HEK293 (cell line): ENCODE data around the gene SEC23B.

Experiments
- CTCF ChIA-PET: fragments of 350-600 bp; formaldehyde crosslinking; extraction: SDS; loops from one replicate; lab custom pipeline; 2021; ENCODE audit warnings: antibody characterized with exemption; lab: Yijun Ruan, JAX
- POLR2A ChIA-PET: fragments of 300-600 bp; formaldehyde crosslinking; extraction: SDS; loops from one replicate; lab custom pipeline; 2020; ENCODE audit warnings: antibody characterized with exemption, inconsistent platforms; lab: Yijun Ruan, JAX
- H3K27ac ChIP-seq: fragments of 200-500 bp; sonication (Bioruptor generic); 2 replicates; pipeline ENCODE4 v1.5.1; 2014; ENCODE audit warnings: low read depth, low read length, control low read depth, inconsistent platforms; ENCODE audit errors: extremely low read depth
- H3K36me3 ChIP-seq, 2 experiments: fragments of 200-500 bp in 1 of 2; sonication (Bioruptor generic) in 1 of 2; 1 replicate in 1 of 2; 2 replicates in 1 of 2; pipeline ENCODE4 v1.5.1; 2014 to 2017; ENCODE audit warnings: inconsistent platforms in 2 of 2, low read length in 2 of 2; ENCODE audit not compliant: control insufficient read depth in 2 of 2, insufficient read depth in 1 of 2
- H3K4me1 ChIP-seq: fragments of 200-500 bp; sonication (Bioruptor generic); 2 replicates; pipeline ENCODE4 v1.5.1; 2014; ENCODE audit warnings: mild to moderate bottlenecking, low read length, inconsistent platforms; ENCODE audit not compliant: control insufficient read depth, insufficient read depth
- H3K4me3 ChIP-seq: 2 replicates; pipeline ENCODE4 v1.5.1; 2011; ENCODE audit warnings: low read depth, mild to moderate bottlenecking, control low read depth, low read length, moderate library complexity
- H3K9me3 ChIP-seq: fragments of 200-500 bp; sonication (Bioruptor generic); 2 replicates; pipeline ENCODE4 v1.5.1; 2014; ENCODE audit warnings: low read depth, low read length, inconsistent platforms; ENCODE audit not compliant: control insufficient read depth, insufficient read depth
- GLI2 ChIP-seq: fragments of 450-650 bp; formaldehyde crosslinking; IDR thresholded peaks from 2 replicates; pipeline ENCODE4; 2017; ENCODE audit warnings: missing biosample characterization, missing genetic modification characterization, low read depth, borderline replicate concordance
- KLF7 ChIP-seq: fragments of 450-650 bp; formaldehyde crosslinking; IDR thresholded peaks from 2 replicates; pipeline ENCODE4 v1.5.1; 2016; ENCODE audit warnings: missing biosample characterization, missing genetic modification characterization, borderline replicate concordance
- OVOL3 ChIP-seq: fragments of 450-650 bp; formaldehyde crosslinking; IDR thresholded peaks from 2 replicates; pipeline ENCODE4 v1.5.1; 2016; ENCODE audit warnings: missing biosample characterization, missing genetic modification characterization
- SP3 ChIP-seq: fragments of 450-650 bp; formaldehyde crosslinking; IDR thresholded peaks from 2 replicates; pipeline ENCODE4 v1.5.1; 2016; ENCODE audit warnings: missing biosample characterization, missing genetic modification characterization
- YY1 ChIP-seq: fragments of 450-650 bp; formaldehyde crosslinking; IDR thresholded peaks from 2 replicates; pipeline ENCODE4 v1.5.1; 2018; ENCODE audit warnings: missing biosample characterization, missing genetic modification characterization
- ZBTB1 ChIP-seq: fragments of 450-650 bp; formaldehyde crosslinking; IDR thresholded peaks from 2 replicates; pipeline ENCODE4 v1.5.1; 2016; ENCODE audit warnings: missing biosample characterization, missing genetic modification characterization
- ZNF311 ChIP-seq: fragments of 450-650 bp; formaldehyde crosslinking; IDR thresholded peaks from 2 replicates; pipeline ENCODE4 v1.5.1; 2017; ENCODE audit warnings: missing biosample characterization, missing genetic modification characterization, borderline replicate concordance
- ZNF394 ChIP-seq: fragments of 450-650 bp; formaldehyde crosslinking; IDR thresholded peaks from 2 replicates; pipeline ENCODE4 v1.5.1; 2016; ENCODE audit warnings: missing biosample characterization, missing genetic modification characterization, mild to moderate bottlenecking, moderate library complexity, borderline replicate concordance
- ZNF473 ChIP-seq: fragments of 450-650 bp; formaldehyde crosslinking; IDR thresholded peaks from 2 replicates; pipeline ENCODE4 v1.5.1; 2017; ENCODE audit warnings: missing biosample characterization, missing genetic modification characterization
- ZNF530 ChIP-seq: fragments of 450-650 bp; formaldehyde crosslinking; IDR thresholded peaks from 2 replicates; pipeline ENCODE4 v1.5.1; 2016; ENCODE audit warnings: low read depth, missing biosample characterization, missing genetic modification characterization
- ZNF555 ChIP-seq: fragments of 450-650 bp; formaldehyde crosslinking; conservative IDR thresholded peaks from 2 replicates; pipeline ENCODE4 v1.5.1; 2017; ENCODE audit warnings: missing biosample characterization, mild to moderate bottlenecking, missing genetic modification characterization, inconsistent platforms
- ZNF664 ChIP-seq: fragments of 450-650 bp; formaldehyde crosslinking; IDR thresholded peaks from 2 replicates; pipeline ENCODE4 v1.5.1; 2016; ENCODE audit warnings: missing biosample characterization, missing genetic modification characterization
- ZNF747 ChIP-seq: fragments of 450-650 bp; formaldehyde crosslinking; IDR thresholded peaks from 2 replicates; pipeline ENCODE4 v1.5.1; 2016; ENCODE audit warnings: missing biosample characterization, missing genetic modification characterization
- ZNF76 ChIP-seq: fragments of 450-650 bp; formaldehyde crosslinking; IDR thresholded peaks from 2 replicates; pipeline ENCODE4; 2016; ENCODE audit warnings: low read depth, missing biosample characterization, missing genetic modification characterization, borderline replicate concordance
- ZSCAN23 ChIP-seq: fragments of 450-650 bp; formaldehyde crosslinking; IDR thresholded peaks from 2 replicates; pipeline ENCODE4 v1.5.1; 2016; ENCODE audit warnings: missing biosample characterization, missing genetic modification characterization
- TF ChIP-seq, protein P1 (sequence below): fragments of 450-650 bp; IDR thresholded peaks from 2 replicates; pipeline ENCODE4 v1.5.1; 2018; ENCODE audit warnings: missing biosample characterization, mild to moderate bottlenecking, missing genetic modification characterization
- TF ChIP-seq, protein P2 (sequence below): fragments of 450-650 bp; IDR thresholded peaks from 2 replicates; pipeline ENCODE4 v1.5.1; 2018; ENCODE audit warnings: missing biosample characterization, missing genetic modification characterization
- TF ChIP-seq, protein P3 (sequence below): fragments of 450-650 bp; formaldehyde crosslinking; IDR thresholded peaks from 2 replicates; pipeline ENCODE4 v1.5.1; 2016; ENCODE audit warnings: missing biosample characterization, missing genetic modification characterization
- TF ChIP-seq, protein P4 (sequence below): fragments of 450-650 bp; formaldehyde crosslinking; IDR thresholded peaks from 2 replicates; pipeline ENCODE4 v1.5.1; 2017; ENCODE audit warnings: missing biosample characterization, missing genetic modification characterization
- TF ChIP-seq, protein P5 (sequence below): fragments of 450-650 bp; formaldehyde crosslinking; IDR thresholded peaks from 2 replicates; pipeline ENCODE4 v1.5.1; 2016; ENCODE audit warnings: missing biosample characterization, missing genetic modification characterization

The SEC23B gene

DNA sequence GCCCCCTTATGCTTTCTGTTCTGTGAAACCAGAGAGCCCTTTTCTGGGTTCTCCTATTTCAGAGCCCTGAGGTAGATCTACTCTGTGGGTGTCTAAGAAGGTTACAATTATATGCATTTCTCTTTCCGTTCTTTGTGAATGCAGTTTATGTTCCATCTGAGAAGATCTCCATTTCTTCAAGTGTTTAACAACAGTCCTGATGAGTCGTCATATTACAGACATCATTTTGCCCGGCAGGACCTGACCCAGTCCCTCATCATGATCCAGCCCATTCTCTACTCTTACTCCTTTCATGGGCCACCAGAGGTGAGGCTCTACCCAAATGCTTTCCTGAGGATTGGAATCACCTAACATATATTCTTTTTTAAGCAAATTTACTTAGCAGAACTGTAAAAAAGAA is 40.7 kb downstream of the SEC23B start:
- ChIA-PET POLR2A (no interaction called here), CTCF (no interaction called here)
- TF ChIP-seq ZNF76 (tag by site-specific recombination) (no peak), OVOL3 (no peak), YY1 (tag by site-specific recombination) (no peak), ZNF530 (tag by site-specific recombination) (no peak), ZNF664 (tag by site-specific recombination) (no peak), GLI2 (tag by site-specific recombination) (no peak), ZSCAN23 (tag by site-specific recombination) (no peak), ZNF394 (tag by site-specific recombination) (no peak), KLF7 (tag by site-specific recombination) (no peak)
- TF ChIP-seq, protein P1, sequence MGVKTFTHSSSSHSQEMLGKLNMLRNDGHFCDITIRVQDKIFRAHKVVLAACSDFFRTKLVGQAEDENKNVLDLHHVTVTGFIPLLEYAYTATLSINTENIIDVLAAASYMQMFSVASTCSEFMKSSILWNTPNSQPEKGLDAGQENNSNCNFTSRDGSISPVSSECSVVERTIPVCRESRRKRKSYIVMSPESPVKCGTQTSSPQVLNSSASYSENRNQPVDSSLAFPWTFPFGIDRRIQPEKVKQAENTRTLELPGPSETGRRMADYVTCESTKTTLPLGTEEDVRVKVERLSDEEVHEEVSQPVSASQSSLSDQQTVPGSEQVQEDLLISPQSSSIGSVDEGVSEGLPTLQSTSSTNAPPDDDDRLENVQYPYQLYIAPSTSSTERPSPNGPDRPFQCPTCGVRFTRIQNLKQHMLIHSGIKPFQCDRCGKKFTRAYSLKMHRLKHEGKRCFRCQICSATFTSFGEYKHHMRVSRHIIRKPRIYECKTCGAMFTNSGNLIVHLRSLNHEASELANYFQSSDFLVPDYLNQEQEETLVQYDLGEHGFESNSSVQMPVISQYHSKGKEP, result no peak
- TF ChIP-seq, protein P2, sequence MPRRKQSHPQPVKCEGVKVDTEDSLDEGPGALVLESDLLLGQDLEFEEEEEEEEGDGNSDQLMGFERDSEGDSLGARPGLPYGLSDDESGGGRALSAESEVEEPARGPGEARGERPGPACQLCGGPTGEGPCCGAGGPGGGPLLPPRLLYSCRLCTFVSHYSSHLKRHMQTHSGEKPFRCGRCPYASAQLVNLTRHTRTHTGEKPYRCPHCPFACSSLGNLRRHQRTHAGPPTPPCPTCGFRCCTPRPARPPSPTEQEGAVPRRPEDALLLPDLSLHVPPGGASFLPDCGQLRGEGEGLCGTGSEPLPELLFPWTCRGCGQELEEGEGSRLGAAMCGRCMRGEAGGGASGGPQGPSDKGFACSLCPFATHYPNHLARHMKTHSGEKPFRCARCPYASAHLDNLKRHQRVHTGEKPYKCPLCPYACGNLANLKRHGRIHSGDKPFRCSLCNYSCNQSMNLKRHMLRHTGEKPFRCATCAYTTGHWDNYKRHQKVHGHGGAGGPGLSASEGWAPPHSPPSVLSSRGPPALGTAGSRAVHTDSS, result no peak
- TF ChIP-seq, protein P3, sequence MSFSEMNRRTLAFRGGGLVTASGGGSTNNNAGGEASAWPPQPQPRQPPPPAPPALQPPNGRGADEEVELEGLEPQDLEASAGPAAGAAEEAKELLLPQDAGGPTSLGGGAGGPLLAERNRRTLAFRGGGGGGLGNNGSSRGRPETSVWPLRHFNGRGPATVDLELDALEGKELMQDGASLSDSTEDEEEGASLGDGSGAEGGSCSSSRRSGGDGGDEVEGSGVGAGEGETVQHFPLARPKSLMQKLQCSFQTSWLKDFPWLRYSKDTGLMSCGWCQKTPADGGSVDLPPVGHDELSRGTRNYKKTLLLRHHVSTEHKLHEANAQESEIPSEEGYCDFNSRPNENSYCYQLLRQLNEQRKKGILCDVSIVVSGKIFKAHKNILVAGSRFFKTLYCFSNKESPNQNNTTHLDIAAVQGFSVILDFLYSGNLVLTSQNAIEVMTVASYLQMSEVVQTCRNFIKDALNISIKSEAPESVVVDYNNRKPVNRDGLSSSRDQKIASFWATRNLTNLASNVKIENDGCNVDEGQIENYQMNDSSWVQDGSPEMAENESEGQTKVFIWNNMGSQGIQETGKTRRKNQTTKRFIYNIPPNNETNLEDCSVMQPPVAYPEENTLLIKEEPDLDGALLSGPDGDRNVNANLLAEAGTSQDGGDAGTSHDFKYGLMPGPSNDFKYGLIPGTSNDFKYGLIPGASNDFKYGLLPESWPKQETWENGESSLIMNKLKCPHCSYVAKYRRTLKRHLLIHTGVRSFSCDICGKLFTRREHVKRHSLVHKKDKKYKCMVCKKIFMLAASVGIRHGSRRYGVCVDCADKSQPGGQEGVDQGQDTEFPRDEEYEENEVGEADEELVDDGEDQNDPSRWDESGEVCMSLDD (tag by site-specific recombination), result no peak
- no peaks in the 10 kb centered on the region for H3K9me3 ChIP-seq
- no peaks in the 10 kb centered on the region for H3K4me1 ChIP-seq
- no peak overlapping the region for H3K4me3 ChIP-seq
- no peak overlapping the region for H3K27ac ChIP-seq
- peaks cover 27 to 84% of the 10 kb centered on the region in 2 experiments for H3K36me3 ChIP-seq

DNA sequence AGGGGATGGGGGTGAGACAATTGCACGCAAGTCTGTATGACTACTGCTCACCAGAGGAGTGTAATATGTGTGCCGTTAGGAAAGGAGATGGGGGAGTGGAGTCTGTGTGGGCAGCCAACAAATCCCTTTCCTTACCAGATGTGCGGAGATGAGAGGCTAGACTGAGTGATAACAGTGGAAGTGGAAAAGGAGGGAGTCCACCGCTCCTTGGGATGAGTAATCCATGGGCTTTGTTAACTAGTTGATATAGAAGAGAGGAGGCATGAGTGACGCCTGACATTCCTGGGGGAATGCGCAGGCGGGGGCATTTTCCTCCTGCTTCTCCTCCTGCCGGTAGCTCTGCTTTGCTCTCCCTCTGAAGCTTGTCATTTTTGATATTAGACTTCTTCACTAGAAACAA is 46.0 kb downstream of the SEC23B start:
- TF ChIP-seq, protein P4, sequence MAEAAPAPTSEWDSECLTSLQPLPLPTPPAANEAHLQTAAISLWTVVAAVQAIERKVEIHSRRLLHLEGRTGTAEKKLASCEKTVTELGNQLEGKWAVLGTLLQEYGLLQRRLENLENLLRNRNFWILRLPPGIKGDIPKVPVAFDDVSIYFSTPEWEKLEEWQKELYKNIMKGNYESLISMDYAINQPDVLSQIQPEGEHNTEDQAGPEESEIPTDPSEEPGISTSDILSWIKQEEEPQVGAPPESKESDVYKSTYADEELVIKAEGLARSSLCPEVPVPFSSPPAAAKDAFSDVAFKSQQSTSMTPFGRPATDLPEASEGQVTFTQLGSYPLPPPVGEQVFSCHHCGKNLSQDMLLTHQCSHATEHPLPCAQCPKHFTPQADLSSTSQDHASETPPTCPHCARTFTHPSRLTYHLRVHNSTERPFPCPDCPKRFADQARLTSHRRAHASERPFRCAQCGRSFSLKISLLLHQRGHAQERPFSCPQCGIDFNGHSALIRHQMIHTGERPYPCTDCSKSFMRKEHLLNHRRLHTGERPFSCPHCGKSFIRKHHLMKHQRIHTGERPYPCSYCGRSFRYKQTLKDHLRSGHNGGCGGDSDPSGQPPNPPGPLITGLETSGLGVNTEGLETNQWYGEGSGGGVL (tag by site-specific recombination), result no peak
- TF ChIP-seq ZNF747, result no peak
- TF ChIP-seq ZBTB1 (tag by site-specific recombination), result no peak
- no peak for TF ChIP-seq SP3 (tag by site-specific recombination)
- TF ChIP-seq, protein P5, sequence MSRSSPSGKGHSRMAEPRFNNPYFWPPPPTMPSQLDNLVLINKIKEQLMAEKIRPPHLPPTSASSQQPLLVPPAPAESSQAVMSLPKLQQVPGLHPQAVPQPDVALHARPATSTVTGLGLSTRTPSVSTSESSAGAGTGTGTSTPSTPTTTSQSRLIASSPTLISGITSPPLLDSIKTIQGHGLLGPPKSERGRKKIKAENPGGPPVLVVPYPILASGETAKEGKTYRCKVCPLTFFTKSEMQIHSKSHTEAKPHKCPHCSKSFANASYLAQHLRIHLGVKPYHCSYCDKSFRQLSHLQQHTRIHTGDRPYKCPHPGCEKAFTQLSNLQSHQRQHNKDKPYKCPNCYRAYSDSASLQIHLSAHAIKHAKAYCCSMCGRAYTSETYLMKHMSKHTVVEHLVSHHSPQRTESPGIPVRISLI, result no peak
- TF ChIP-seq ZNF394 (tag by site-specific recombination), result no peak
- TF ChIP-seq ZNF311 (tag by site-specific recombination), result no peak
- TF ChIP-seq GLI2 (tag by site-specific recombination), result no peak
- TF ChIP-seq, protein P2, result no peak
- no peak for TF ChIP-seq ZNF473 (tag by site-specific recombination)
- no peak for TF ChIP-seq ZNF555 (tag by site-specific recombination)
- H3K36me3 ChIP-seq, result peaks cover 42 to 83% of the 10 kb centered on the region in 2 experiments

More for the DNA sequence above, 46.0 kb downstream of the SEC23B start:
- no peaks in the 10 kb centered on the region for H3K4me1 ChIP-seq
- no peak overlapping the region for H3K4me3 ChIP-seq
- ChIA-PET POLR2A (no interaction called here), CTCF (no interaction called here)
- no peak overlapping the region for H3K27ac ChIP-seq
- H3K9me3 ChIP-seq, result no peaks in the 10 kb centered on the region
